Adrenal gland (tissue), 12 donors: Measurements from ENCODE around the gene ABTB2. TPM values are rescaled to one million over a fixed set of nuclear protein-coding genes. Genes with fewer than 3 reads are reported as not detected.

Experiments
- DNase-seq, 7 donors: peaks; one replicate each; pipeline ENCODE4 v3.0.0-alpha.2; 2019 to 2020
- H3K27ac ChIP-seq, 5 donors: fragments of 200-600 bp; sonication (generic) in 4 of 5; 1 replicate in 3 of 5; 2 replicates in 2 of 5; pipeline versions ENCODE4 v1.5.1 to v1.8.0; 2016 to 2020; ENCODE audit warnings: mild to moderate bottlenecking in 1 of 5
- H3K27me3 ChIP-seq: fragments of 200-600 bp; 2 replicates; pipeline ENCODE4 v1.8.0; 2021
- H3K36me3 ChIP-seq, 2 donors: fragments of 200-600 bp; replicated peaks in 1 of 2; 1 replicate in 1 of 2; 2 replicates in 1 of 2; pipeline versions ENCODE4 v1.5.1 to v1.8.0; 2018 to 2022
- H3K4me1 ChIP-seq, 2 donors: fragments of 200-600 bp; replicated peaks in 1 of 2; 1 replicate in 1 of 2; 2 replicates in 1 of 2; pipeline versions ENCODE4 v1.5.1 to v1.8.0; 2018 to 2021
- H3K4me3 ChIP-seq, 4 donors: fragments of 200-600 bp; sonication (generic) in 3 of 4; one replicate each; pipeline ENCODE4 v1.5.1; 2016 to 2018
- H3K9me3 ChIP-seq, 3 donors: fragments of 200-600 bp; sonication (generic) in 1 of 3; replicated peaks in 1 of 3; 1 replicate in 2 of 3; 2 replicates in 1 of 3; pipeline versions ENCODE4 v1.5.1 to v1.8.0; 2016 to 2021
- POLR2A ChIP-seq, 2 donors: fragments of 450-650 bp; IDR thresholded peaks; one replicate each; pipeline ENCODE4 v1.6.1; 2017; ENCODE audit warnings: antibody characterized with exemption in 2 of 2, mild to moderate bottlenecking in 2 of 2, moderate library complexity in 1 of 2
- whole genome bisulfite sequencing, 4 donors: extraction: QIAGEN DNeasy Blood & Tissue Kit in 2 of 4; methylation state at CpG; one replicate each; pipeline versions ENCODE4 v1.1.5 to v1.1.7; 2013 to 2017; 5-methylcytosine and 5-hydroxymethylcytosine counted together
- intact Hi-C, 2 donors: fragments of 100-400 bp; cut with DNase I; formaldehyde crosslinking; loops; one replicate each; pipeline versions ENCODE4 v1.14.1 to v1.15.0; 2022 to 2023
- polyA plus RNA-seq, 3 donors: library from polyadenylated mRNA; stranded (reverse); fragments of 200-250 nt in 2 of 3; fragments of 350-450 nt in 1 of 3; fragmentation: Illumina TruSeq in 1 of 3; extraction: RNeasy Lipid Tissue Mini Kit (QIAGEN cat#74804) in 1 of 3; gene quantifications; one replicate each; pipeline ENCODE4 v1.2.3, GENCODE V29; 2013 to 2014
- total RNA-seq, 9 donors: library from RNA; depleted of rRNA in 4 of 9; stranded (reverse); fragments of >200 nt in 4 of 9; fragments of 120-200 nt in 1 of 9; fragmentation: NEBNext Ultra II Directional in 1 of 9; extraction: Animal tissue kit (Norgen Biotek cat#: 25700) in 1 of 9; gene quantifications; one replicate each; pipeline versions ENCODE4 v1.1.0 to v1.2.4, GENCODE V29; 2013 to 2023
- TF ChIP-seq, protein P1 (sequence below), 6 experiments: fragments of 450-650 bp in 4 of 6; fragments of 200-600 bp in 2 of 6; sonication (generic) in 1 of 6; IDR thresholded peaks; 1 replicate in 5 of 6; 2 replicates in 1 of 6; pipeline versions ENCODE4 v1.5.1 to v1.8.0; 2016 to 2021; ENCODE audit warnings: antibody characterized with exemption in 6 of 6, mild to moderate bottlenecking in 2 of 6, moderate library complexity in 1 of 6
- donor health status: healthy with polysubstance abuse.
- donor health status: Bipolar disorder and iron deficiency.
- donor health status: DM: yes; HTN: yes; CAD: no.
- donor health status: DM: no; HTN: no; CAD: no.
- donor health status: DM: no; HTN: no; CAD: no.
- donor health status: DM: yes; HTN: yes; CAD: no.

The ABTB2 gene
- total and polyA plus RNA-seq, 12 donors, result 1.9 to 32.3 (median 6.1) TPM

GRCh38 chr11:34173050-34173449, 184.8 kb downstream of the ABTB2 start:
- Histone ChIP-seq H3K9me3 (no peaks in the 10 kb centered on the region), H3K4me3 (no peak overlapping the region), H3K36me3 (peaks cover 0 to 5% of the 10 kb centered on the region in 2 donors), H3K27ac (no peak overlapping the region), H3K4me1 (peaks cover 0 to 13% of the 10 kb centered on the region in 2 donors), H3K27me3 (no peaks in the 10 kb centered on the region)
- intact Hi-C loops, result loop anchor here (2.0 to 10.0 kb wide), 3 partner anchors 176 to 322 kb away; partner anchors contain the start of gene ABTB2 (in 1 of the 2)
- WGBS, 4 donors, result 83 to 96% (median 94%) methylated on average over 1 to 16 of the region's 16 CpGs
- no peak for TF ChIP-seq POLR2A (IDR thresholded peaks at IDR 0.05)
- TF ChIP-seq, protein P1, sequence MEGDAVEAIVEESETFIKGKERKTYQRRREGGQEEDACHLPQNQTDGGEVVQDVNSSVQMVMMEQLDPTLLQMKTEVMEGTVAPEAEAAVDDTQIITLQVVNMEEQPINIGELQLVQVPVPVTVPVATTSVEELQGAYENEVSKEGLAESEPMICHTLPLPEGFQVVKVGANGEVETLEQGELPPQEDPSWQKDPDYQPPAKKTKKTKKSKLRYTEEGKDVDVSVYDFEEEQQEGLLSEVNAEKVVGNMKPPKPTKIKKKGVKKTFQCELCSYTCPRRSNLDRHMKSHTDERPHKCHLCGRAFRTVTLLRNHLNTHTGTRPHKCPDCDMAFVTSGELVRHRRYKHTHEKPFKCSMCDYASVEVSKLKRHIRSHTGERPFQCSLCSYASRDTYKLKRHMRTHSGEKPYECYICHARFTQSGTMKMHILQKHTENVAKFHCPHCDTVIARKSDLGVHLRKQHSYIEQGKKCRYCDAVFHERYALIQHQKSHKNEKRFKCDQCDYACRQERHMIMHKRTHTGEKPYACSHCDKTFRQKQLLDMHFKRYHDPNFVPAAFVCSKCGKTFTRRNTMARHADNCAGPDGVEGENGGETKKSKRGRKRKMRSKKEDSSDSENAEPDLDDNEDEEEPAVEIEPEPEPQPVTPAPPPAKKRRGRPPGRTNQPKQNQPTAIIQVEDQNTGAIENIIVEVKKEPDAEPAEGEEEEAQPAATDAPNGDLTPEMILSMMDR (IDR thresholded peaks at IDR 0.05), result no peak
- no peak for DNase-seq

DNA sequence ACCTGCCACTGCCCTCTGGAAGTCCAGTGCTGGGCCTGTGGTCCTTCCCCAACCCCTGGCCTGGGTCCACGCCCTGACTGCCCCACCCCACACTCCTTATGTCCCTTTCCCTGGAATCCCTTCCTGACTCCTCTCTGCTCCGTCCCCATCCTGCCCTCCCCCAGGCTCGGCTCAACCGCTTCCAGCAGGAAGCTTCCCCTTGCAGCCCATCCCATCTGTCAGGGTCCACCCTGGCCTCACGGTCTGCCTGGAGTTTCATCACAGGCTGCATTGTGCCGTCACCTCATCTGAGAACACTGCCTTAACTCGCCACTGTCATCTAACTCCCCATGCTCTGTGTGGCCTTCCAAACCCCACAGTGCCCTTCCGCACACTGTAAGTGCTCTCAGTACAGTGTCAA, 188.1 kb downstream of the ABTB2 start:
- TF ChIP-seq, protein P1 (IDR thresholded peaks at IDR 0.05), result no peak
- TF ChIP-seq POLR2A (IDR thresholded peaks at IDR 0.05), result no peak
- H3K4me1 ChIP-seq, result peaks cover 0 to 9% of the 10 kb centered on the region in 2 donors
- WGBS, 4 donors, result 75 to 84% (median 77%) methylated on average over 8 of the region's 8 CpGs
- DNase-seq, result no peak
- no peak overlapping the region for H3K4me3 ChIP-seq
- H3K27me3 ChIP-seq, result no peaks in the 10 kb centered on the region
- H3K36me3 ChIP-seq, result peaks cover 0 to 5% of the 10 kb centered on the region in 2 donors
- H3K9me3 ChIP-seq, result no peaks in the 10 kb centered on the region
- no peak overlapping the region for H3K27ac ChIP-seq
- intact Hi-C loops, result loop anchor here (5.0 to 10.0 kb wide), 2 partner anchors 172 to 325 kb away; no protein-coding TSS in a partner anchor

DNA sequence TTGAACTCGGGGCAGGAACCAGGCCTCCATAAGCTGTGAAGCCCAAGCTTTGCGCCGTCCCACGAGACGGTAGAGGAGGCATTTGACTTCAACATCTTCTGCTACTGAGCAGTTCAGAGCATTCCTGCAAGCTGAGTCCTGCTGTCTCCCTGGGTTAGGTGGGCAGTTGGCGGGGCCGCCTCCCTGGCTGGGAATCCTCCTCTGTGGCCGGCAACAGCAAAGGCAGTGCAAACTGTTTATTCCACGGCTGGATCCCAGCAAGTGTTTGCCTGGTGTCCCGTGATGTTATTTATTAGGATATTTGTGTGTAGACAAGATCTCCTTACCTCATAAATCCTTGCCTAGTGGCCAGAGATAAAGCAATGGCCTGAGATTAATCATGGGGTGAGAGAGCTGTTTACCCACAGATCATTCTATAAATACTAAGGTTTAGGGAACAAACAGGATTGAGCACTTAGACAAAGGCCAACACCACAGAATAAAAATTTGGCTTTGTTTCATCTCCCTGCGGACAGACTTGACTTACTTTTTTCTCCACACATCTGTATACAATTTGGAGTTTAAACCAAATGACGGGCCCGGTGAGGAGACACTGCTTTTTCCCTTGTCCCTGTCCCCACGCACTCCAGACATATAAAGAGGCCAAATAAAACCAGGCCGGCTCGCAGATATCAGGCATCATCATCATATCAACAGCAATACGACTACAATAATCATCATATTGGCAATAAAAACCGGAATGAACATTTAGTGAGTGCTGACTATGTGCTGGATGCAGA, 189.0 kb downstream of the ABTB2 start:
- 76 to 80% (median 77%) methylated on average over 18 of the region's 18 CpGs for WGBS, 4 donors
- Histone ChIP-seq H3K27ac (no peak overlapping the region), H3K4me1 (peaks cover 0 to under 1% of the 10 kb centered on the region in 2 donors), H3K27me3 (no peaks in the 10 kb centered on the region), H3K36me3 (peaks cover 0 to 5% of the 10 kb centered on the region in 2 donors), H3K4me3 (no peak overlapping the region), H3K9me3 (no peaks in the 10 kb centered on the region)
- intact Hi-C loops, result no loop called here
- TF ChIP-seq POLR2A (IDR thresholded peaks at IDR 0.05), result no peak
- no peak for DNase-seq

- no peak overlapping the region for H3K27ac ChIP-seq
- intact Hi-C loops, result no loop called here
- H3K4me1 ChIP-seq, result no peaks in the 10 kb centered on the region
- TF ChIP-seq, protein P1 (IDR thresholded peaks at IDR 0.05), result no peak
- no peak for TF ChIP-seq POLR2A (IDR thresholded peaks at IDR 0.05)
- no peak for DNase-seq
- WGBS, 4 donors, result 57 to 85% (median 75%) methylated on average over 3 to 9 of the region's 9 CpGs
- H3K9me3 ChIP-seq, result no peaks in the 10 kb centered on the region
- no peak overlapping the region for H3K4me3 ChIP-seq
- H3K36me3 ChIP-seq, result peaks cover 0 to 5% of the 10 kb centered on the region in 2 donors
- no peaks in the 10 kb centered on the region for H3K27me3 ChIP-seq
Measured at GRCh38 chr11:34167961-34168360, 189.8 kb downstream of the ABTB2 start.
